Testis (tissue), 2 donors: ENCODE data around the gene FAM47E.

ENCODE experiments used
- POLR2A ChIP-seq: fragments of 450-650 bp; IDR thresholded peaks from one replicate; pipeline ENCODE4 v1.6.1; 2017; ENCODE audit warnings: antibody characterized with exemption, mild to moderate bottlenecking, moderate library complexity
- TF ChIP-seq, protein P1 (sequence below), 3 experiments: fragments of 450-650 bp in 2 of 3; fragments of 200-600 bp in 1 of 3; sonication (generic) in 1 of 3; IDR thresholded peaks; one replicate each; pipeline ENCODE4 v1.5.1; 2016 to 2019; ENCODE audit warnings: antibody characterized with exemption in 3 of 3, mild to moderate bottlenecking in 2 of 3, moderate library complexity in 1 of 3

DNA sequence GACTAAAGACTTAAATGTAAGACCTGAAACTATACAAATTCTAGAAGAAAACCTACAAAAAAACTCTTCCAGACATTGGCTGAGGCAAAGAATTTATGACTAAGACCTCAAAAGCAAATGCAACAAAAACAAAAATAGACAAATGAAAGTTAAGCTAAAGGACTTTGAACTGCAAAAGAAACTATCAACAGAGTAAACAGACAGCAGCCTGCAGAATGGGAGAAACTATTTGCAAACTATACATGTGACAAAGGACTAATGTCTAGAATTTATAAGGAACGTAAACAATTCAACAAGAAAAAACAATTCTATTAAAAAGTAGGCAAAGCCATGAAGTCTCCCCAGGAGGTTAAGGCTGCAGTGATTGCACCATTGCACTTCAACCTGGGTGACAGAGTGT is 9.1 kb downstream of the FAM47E start:
- TF ChIP-seq, protein P1, sequence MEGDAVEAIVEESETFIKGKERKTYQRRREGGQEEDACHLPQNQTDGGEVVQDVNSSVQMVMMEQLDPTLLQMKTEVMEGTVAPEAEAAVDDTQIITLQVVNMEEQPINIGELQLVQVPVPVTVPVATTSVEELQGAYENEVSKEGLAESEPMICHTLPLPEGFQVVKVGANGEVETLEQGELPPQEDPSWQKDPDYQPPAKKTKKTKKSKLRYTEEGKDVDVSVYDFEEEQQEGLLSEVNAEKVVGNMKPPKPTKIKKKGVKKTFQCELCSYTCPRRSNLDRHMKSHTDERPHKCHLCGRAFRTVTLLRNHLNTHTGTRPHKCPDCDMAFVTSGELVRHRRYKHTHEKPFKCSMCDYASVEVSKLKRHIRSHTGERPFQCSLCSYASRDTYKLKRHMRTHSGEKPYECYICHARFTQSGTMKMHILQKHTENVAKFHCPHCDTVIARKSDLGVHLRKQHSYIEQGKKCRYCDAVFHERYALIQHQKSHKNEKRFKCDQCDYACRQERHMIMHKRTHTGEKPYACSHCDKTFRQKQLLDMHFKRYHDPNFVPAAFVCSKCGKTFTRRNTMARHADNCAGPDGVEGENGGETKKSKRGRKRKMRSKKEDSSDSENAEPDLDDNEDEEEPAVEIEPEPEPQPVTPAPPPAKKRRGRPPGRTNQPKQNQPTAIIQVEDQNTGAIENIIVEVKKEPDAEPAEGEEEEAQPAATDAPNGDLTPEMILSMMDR (IDR thresholded peaks at IDR 0.05): no peak
- TF ChIP-seq POLR2A: no peak
